ENCODE measurements around the gene OR11G2.
"Not testable (repeated sequence)": the region's sequence is repeated elsewhere in the genome, so short reads cannot be mapped to it uniquely, and the experiment has no call there.

Gene OR11G2

GRCh38 chr14:20190596-20190995 is at the start of gene OR11G2:
OR11G2 (plus strand) TSS chr14:20190896; CDS start chr14:20197438, 6,542 bp downstream.
- no peak for DNase-seq (ENCODE audit: extremely low read depth in 1 of 2, low read depth in 1 of 2)

GRCh38 chr14:20143911-20144310 is 46.8 kb upstream of the OR11G2 start:
- DNase-seq (ENCODE audit: extremely low read depth in 1 of 2, low read depth in 1 of 2): no peak

GRCh38 chr14:20144820-20145219 is 45.9 kb upstream of the OR11G2 start:
- DNase-seq (ENCODE audit: extremely low read depth in 1 of 2, low read depth in 1 of 2): no peak

DNA sequence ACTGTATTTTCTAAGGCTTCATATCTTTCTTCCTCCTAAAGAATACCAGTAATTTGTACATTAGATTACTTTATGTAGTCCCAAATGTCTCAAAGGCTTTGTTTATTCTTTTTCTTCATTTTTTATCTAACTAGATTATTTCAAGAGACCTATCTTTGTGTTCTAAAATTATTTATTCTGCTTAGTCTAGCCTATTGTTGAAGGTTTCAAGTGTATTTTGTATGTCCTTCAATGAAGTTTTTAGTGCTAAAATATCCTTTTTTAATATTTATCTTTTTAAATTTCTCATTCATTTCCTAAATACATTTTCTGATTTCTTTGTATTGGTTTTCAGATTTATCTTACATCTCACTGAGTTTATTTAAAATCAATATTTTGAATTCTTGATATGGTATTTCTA is 26.2 kb upstream of the OR11G2 start:
- DNase-seq (ENCODE audit: extremely low read depth in 1 of 2, low read depth in 1 of 2): no peak

DNA sequence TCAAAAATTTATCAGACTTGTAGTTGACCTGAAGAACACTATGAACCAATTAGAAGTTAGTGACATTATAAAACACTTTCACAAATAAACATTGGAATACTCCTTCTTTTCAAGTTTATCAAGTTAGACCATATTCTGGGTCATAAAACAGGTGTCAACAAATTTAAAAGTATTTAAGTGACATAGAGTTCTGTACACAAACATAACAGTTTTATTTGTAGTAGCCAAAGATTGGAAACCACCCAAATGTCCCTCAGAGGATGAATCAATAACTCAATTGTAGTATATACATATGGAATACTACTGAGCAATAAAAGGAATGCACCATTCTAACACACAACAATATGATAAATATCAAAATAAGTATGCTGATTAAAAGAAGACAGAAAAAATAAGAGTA is 23.6 kb upstream of the OR11G2 start:
- DNase-seq (ENCODE audit: extremely low read depth in 1 of 2, low read depth in 1 of 2): no peak

DNA sequence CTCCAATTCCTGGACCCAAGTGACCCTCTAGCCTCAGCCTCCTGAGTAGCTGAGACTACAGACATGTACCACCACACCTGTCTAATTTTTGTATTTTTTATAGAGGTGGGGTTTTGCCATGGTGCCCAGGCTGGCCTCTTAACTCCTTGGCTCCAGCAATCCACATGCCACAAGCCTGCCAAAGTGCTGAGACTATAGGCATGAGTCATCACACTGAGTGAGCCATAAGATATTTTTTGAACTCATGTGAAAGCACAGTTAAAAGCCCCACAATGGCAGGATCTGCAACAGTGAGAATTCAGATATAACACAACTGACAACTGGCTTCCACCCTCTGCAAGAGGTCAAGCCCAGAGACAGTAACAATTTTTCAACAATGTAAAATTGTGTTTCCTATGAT is 20.8 kb upstream of the OR11G2 start:
- not testable (repeated sequence) for DNase-seq (ENCODE audit: extremely low read depth in 1 of 2, low read depth in 1 of 2)

- DNase-seq (ENCODE audit: extremely low read depth in 1 of 2, low read depth in 1 of 2): not testable (repeated sequence)
These were observed 16.5 kb upstream of the OR11G2 start for GRCh38 chr14:20174205-20174604.

- DNase-seq (ENCODE audit: extremely low read depth in 1 of 2, low read depth in 1 of 2): no peak
These were observed 14.4 kb upstream of the OR11G2 start for GRCh38 chr14:20176330-20176729.

DNA sequence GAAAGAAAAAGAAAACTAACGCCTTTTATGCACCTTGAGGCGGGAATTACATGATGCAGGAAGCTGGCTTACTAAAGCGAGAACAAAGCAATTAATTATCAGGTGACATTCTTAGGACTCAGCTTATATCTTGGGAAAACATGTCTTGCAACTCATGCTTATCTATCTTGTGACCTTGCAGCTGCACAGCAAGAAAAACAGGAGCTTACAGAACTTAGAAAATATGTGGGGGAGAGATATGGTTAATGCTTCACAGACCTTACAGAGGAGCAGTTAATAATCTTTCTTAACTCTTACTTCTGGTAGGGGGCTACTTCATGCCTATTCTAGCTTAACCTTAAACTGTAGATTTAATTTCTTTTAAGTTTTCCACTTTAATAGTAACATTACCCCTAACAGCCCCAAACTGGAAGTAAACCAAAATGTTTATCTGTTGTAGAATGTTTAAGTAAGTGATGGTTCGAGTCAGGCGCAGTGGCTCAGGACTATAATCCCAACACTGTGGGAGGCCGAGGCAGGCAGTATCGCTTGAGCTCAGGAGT is 13.2 kb upstream of the OR11G2 start:
- DNase-seq (ENCODE audit: extremely low read depth in 1 of 2, low read depth in 1 of 2): no peak

GRCh38 chr14:20179218-20179617 is 11.5 kb upstream of the OR11G2 start:
- DNase-seq (ENCODE audit: extremely low read depth in 1 of 2, low read depth in 1 of 2): no peak

- DNase-seq (ENCODE audit: extremely low read depth in 1 of 2, low read depth in 1 of 2): no peak
These were observed 10.8 kb upstream of the OR11G2 start for GRCh38 chr14:20179880-20180279.

- DNase-seq (ENCODE audit: extremely low read depth in 1 of 2, low read depth in 1 of 2): no peak
These were observed 10.2 kb upstream of the OR11G2 start for GRCh38 chr14:20180486-20180885.

DNA sequence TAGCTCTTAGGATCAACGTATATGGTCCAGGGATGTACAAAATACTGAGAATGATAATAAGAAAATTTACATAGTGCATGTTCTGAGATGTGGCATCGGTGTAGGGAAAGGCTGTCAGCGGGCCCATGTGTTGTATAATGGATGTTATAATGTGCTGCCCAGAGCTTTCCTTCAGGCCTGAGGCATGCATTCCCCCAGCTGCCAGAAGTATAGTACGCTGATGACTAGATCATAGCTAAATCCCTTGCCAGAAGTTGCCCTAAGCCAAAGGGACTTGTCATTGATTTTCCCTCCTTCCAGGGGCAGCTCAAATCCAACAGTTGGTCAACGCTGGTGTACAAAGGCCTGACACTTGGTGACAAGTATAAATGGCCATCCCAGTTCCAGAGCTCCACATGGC is 6.5 kb upstream of the OR11G2 start:
- DNase-seq (ENCODE audit: extremely low read depth in 1 of 2, low read depth in 1 of 2): no peak

- DNase-seq (ENCODE audit: extremely low read depth in 1 of 2, low read depth in 1 of 2): no peak
These were observed 700 bp downstream of the OR11G2 start for GRCh38 chr14:20191396-20191795.

DNA sequence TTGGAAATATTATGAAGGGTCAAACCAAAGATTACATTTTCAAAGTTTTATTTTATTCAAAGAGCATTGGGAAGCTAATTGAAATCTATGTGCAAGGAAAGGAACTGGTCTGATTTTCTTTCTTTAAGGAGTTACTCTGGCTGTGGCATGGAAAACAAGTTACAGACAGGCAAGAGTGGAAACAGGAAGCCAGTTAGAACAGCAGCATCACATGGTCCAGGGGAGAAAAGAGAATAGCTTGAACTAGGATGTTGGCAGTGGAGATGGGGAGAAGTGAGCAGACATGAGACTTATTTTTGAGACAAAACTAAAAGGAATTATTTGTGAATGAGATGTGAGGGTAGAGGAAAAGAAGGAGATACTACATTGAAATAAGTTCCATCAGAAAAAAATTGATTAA is 3.4 kb downstream of the OR11G2 start:
- DNase-seq (ENCODE audit: extremely low read depth in 1 of 2, low read depth in 1 of 2): no peak

DNA sequence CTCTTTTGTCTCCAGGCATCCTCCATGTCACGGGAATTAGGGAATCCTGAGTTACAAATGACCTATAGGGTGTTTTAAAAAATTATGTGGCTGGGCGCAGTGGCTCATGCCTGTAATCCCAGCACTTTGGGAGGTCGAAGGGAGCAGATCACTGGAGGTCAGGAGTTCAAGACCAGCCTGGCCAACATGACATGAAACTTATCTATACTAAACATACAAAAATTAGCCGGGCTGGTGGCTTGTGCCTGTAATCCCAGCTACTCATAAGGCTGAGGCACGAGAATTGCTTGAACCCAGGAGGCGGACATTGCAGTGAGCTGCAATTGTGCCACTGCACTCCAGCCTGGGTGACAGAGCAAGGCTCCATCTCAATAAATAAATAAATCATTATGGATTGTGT is 4.5 kb downstream of the OR11G2 start:
- not testable (repeated sequence) for DNase-seq (ENCODE audit: extremely low read depth in 1 of 2, low read depth in 1 of 2)

DNA sequence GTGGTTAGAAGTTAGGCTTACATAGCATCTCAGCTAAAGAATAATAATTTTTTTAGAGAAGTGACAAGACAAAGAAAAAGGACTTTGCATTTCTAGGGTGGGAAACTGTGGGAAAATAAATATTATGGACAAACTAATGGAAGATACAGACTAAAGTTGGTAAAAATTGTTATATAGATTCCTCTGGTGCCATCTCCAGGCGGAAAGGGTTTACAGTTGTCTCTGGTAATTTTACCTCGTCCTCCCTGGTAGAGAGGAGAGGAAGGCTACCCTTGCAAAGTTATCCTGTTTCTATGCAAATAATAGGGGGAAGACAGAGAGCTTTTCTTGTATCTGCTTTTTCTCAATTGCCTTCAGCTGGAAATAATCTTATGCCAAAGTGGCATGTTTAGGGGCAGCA is 5.2 kb downstream of the OR11G2 start:
- DNase-seq (ENCODE audit: extremely low read depth in 1 of 2, low read depth in 1 of 2): no peak

GRCh38 chr14:20197459-20197858 is 6.8 kb downstream of the OR11G2 start:
- no peak for DNase-seq (ENCODE audit: extremely low read depth in 1 of 2, low read depth in 1 of 2)

DNA sequence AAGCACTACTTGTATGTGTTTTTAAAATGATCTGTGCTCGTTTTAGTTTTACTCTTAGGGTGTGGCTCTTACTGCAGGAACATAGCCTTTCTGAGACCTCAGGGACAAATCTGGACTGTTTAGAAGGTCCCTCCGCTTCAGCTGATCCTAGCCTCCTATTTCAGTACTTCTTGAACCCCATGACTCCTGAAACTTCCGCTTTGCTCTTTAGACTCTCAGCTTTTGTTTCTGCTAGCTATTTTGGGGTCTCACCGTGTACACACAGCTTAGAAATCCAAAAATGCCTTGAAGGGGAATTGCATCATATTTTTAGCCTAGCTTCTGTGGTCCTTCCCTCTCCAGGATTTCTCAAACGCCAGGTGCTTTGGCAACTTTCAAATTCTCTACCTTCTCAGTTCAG is 8.3 kb downstream of the OR11G2 start:
- no peak for DNase-seq (ENCODE audit: extremely low read depth in 1 of 2, low read depth in 1 of 2)

DNA sequence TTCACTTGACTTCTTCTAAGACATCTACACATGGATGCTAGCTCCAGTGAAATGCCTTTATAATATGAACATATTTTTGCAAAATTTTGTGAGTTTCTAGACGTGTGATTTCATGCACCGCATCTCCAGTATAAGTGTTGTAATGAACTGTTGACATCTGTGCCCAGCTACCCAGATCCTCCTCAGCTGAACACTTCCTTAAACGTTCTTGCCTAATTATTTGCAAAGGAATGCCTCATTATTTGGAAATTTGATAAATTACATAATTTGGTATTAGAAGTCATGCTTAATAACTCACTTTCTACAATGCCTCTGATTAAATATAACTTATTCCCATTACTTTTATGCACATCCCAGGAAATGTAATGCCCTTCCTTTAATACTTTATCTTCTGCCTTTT is 14.0 kb downstream of the OR11G2 start:
- DNase-seq (ENCODE audit: extremely low read depth in 1 of 2, low read depth in 1 of 2): no peak

GRCh38 chr14:20209595-20209994 is 18.9 kb downstream of the OR11G2 start:
- no peak for DNase-seq (ENCODE audit: extremely low read depth in 1 of 2, low read depth in 1 of 2)

GRCh38 chr14:20212406-20212805 is 21.7 kb downstream of the OR11G2 start:
- not testable (repeated sequence) for DNase-seq (ENCODE audit: extremely low read depth in 1 of 2, low read depth in 1 of 2)

DNA sequence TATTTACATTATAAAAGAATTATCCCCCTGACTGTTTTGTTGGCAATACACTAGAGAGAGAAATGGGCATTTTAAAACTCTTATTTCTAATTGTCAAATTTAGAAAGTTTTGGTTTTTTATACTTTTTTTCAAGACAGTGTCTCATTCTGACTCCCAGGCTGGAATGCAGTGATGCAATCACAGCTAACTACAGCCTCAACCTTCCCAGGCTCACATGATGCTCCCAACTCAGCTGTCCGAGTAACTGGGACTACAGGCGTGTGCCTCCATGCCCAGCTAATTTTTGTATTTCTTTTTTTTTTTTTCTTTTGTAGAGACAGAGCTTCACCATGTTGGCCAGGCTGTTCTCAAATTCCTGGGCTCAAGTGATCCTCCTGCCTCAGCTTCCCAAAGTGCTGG is 24.5 kb downstream of the OR11G2 start:
- no peak for DNase-seq (ENCODE audit: extremely low read depth in 1 of 2, low read depth in 1 of 2)

GRCh38 chr14:20219033-20219432 is 28.3 kb downstream of the OR11G2 start:
- no peak for DNase-seq (ENCODE audit: extremely low read depth in 1 of 2, low read depth in 1 of 2)
